Nephron progenitor cell (in vitro differentiated cells): ENCODE measurements around the gene HIBCH.

Experiments used
- DNase-seq: peaks from one replicate; pipeline ENCODE4 v3.0.0; 2021
- H3K27ac Mint-ChIP-seq: 2 replicates; pipeline ENCODE4 v1.8.0; 2021; ENCODE audit warnings: mild to moderate bottlenecking, moderate library complexity, mixed read lengths
- H3K27me3 Mint-ChIP-seq: 2 replicates; pipeline ENCODE4 v1.8.0; 2021; ENCODE audit warnings: mild to moderate bottlenecking, low read depth, mixed read lengths; ENCODE audit not compliant: poor library complexity
- H3K36me3 Mint-ChIP-seq: 2 replicates; pipeline ENCODE4 v1.8.0; 2021; ENCODE audit warnings: low read depth, mixed read lengths
- H3K4me1 Mint-ChIP-seq: 2 replicates; pipeline ENCODE4 v1.8.0; 2021; ENCODE audit warnings: mixed read lengths
- H3K4me3 Mint-ChIP-seq: 2 replicates; pipeline ENCODE4 v1.8.0; 2021; ENCODE audit warnings: mild to moderate bottlenecking, moderate library complexity, mixed read lengths
- H3K9me3 Mint-ChIP-seq: 2 replicates; pipeline ENCODE4 v1.8.0; 2021; ENCODE audit warnings: mild to moderate bottlenecking, moderate library complexity, mixed read lengths
- TF ChIP-seq, protein P1 (sequence below): fragments of 200-600 bp; sonication (generic); IDR thresholded peaks from 2 replicates; pipeline ENCODE4 v1.5.0; 2021; ENCODE audit warnings: antibody characterized with exemption

HIBCH gene

DNA sequence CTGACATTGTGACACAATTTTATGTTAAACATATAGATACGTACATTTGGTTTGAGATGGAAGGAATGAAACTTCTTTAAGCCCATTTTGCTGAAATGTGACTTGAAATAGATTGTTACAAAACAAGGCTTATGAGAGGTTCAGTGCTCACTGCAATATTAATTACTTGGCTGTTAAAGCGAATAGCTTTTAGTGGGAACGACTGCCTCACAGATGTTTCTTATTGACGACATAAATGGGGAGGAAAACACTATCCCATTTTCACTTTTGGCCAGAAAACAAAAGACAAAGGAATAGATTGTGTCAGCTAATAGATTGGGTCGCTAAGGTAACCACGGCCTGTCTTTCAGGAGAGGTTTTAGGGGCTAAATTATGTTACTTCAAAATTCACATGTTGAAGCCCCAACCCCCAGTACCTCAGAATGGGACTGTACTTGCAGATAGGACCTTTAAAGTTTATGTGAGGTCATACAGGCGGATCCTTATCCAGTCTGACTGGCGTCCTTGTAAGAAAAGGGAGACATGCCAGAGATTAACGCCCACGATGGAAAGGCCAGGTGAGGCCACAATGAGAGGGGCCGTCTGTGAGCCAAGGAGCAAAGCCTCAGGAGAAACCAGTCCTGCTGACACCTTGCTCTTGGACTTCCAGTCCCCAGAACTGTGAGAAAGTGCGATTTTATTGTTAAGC lies 34.5 kb upstream of the HIBCH start:
- TF ChIP-seq, protein P1, sequence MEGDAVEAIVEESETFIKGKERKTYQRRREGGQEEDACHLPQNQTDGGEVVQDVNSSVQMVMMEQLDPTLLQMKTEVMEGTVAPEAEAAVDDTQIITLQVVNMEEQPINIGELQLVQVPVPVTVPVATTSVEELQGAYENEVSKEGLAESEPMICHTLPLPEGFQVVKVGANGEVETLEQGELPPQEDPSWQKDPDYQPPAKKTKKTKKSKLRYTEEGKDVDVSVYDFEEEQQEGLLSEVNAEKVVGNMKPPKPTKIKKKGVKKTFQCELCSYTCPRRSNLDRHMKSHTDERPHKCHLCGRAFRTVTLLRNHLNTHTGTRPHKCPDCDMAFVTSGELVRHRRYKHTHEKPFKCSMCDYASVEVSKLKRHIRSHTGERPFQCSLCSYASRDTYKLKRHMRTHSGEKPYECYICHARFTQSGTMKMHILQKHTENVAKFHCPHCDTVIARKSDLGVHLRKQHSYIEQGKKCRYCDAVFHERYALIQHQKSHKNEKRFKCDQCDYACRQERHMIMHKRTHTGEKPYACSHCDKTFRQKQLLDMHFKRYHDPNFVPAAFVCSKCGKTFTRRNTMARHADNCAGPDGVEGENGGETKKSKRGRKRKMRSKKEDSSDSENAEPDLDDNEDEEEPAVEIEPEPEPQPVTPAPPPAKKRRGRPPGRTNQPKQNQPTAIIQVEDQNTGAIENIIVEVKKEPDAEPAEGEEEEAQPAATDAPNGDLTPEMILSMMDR, result no peak
- no peaks in the 10 kb centered on the region for H3K9me3 Mint-ChIP-seq
- H3K4me3 Mint-ChIP-seq, result no peak overlapping the region
- no peaks in the 10 kb centered on the region for H3K27me3 Mint-ChIP-seq
- no peak overlapping the region for H3K27ac Mint-ChIP-seq
- H3K36me3 Mint-ChIP-seq, result no peaks in the 10 kb centered on the region
- DNase-seq, result no peak
- H3K4me1 Mint-ChIP-seq, result peaks cover 13% of the 10 kb centered on the region

DNA sequence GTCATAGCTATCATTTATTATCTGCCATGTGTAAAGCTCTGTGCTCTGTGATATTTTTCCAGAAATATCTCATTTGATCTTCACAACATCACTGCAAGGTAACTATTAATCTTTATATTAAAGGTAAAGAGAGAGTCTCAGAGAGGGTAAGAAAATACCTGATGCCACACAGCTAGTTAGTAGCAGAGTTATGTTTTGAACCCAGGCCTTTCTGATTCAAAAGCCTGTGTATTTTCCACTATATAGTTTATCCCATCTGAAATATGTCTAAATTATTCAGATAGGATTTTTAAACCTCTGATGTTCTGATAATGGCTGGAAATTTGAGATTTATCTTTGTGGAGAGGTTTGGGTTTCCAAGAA lies 33.9 kb upstream of the HIBCH start:
- DNase-seq, result no peak
- H3K4me1 Mint-ChIP-seq, result peaks cover 13% of the 10 kb centered on the region
- H3K4me3 Mint-ChIP-seq, result no peak overlapping the region
- H3K27ac Mint-ChIP-seq, result no peak overlapping the region
- H3K9me3 Mint-ChIP-seq, result no peaks in the 10 kb centered on the region
- TF ChIP-seq, protein P1, result no peak
- no peaks in the 10 kb centered on the region for H3K27me3 Mint-ChIP-seq
- no peaks in the 10 kb centered on the region for H3K36me3 Mint-ChIP-seq

DNA sequence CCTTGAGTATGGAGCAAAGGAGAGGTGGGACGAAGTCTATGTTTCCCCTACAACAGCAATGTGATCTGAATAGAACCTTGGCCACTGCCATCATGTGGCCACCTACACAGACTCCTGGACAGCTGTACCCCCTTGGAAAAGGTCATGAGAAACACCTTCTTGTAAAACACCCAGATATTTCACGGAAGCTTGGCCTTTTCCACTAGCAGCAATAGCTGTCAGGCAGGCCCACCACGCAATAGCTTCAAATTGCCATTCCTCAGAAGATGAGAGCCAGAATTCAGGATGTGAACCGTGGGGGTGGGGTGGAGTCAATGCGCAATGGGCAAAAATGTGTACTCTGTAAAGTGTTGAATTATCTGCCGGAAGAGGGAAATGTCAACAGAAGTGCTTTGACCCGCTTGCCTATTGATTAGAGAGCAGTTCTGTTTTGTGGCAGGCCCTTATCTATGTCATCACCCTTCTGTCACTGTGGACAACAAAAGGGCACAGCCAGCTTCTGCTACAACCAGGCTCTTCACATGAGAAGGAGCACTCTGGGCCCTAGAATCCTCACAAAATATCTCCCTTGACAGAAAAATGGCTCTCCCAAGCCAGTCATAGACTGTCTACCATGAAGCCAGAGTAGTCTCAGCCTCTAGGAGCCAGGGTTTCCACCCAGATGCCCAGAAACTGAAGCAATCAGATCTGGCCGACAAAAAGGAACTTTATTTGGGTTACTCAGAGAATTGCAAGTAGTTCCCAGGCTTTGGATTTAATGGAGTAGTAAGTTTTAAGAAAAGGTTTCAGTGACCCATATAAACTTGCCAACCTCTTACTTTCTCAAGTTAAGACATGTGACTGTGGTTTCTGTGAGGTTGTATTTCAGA lies 33.3 kb upstream of the HIBCH start:
- Mint-ChIP-seq H3K4me1 (peaks cover 13% of the 10 kb centered on the region), H3K36me3 (no peaks in the 10 kb centered on the region), H3K27me3 (no peaks in the 10 kb centered on the region), H3K4me3 (no peak overlapping the region), H3K9me3 (no peaks in the 10 kb centered on the region), H3K27ac (peak overlapping the region; percentile 77)
- TF ChIP-seq, protein P1, result no peak
- no peak for DNase-seq

DNA sequence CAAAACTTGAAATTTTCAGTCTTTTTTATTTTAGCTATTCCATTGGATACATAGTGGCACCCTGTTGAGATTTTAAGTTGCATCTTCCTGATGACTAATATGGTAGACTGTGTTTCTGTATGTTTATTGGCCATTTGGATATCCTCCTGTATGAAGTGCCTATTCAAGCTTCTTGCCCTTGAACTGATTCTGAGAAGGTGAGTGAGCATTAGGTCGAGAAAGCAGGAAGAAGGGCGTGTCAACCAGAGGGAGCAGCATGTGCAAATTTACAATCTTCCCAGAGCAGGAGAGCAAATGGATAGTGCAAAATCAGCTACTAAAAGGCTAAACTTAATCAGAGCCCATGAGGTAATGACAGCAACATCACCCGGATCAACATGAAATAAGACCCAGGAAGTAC lies 32.3 kb upstream of the HIBCH start:
- Mint-ChIP-seq H3K4me1 (peaks cover 13% of the 10 kb centered on the region), H3K9me3 (no peaks in the 10 kb centered on the region), H3K27me3 (no peaks in the 10 kb centered on the region), H3K4me3 (no peak overlapping the region), H3K27ac (no peak overlapping the region), H3K36me3 (no peaks in the 10 kb centered on the region)
- TF ChIP-seq, protein P1, result no peak
- no peak for DNase-seq

DNA sequence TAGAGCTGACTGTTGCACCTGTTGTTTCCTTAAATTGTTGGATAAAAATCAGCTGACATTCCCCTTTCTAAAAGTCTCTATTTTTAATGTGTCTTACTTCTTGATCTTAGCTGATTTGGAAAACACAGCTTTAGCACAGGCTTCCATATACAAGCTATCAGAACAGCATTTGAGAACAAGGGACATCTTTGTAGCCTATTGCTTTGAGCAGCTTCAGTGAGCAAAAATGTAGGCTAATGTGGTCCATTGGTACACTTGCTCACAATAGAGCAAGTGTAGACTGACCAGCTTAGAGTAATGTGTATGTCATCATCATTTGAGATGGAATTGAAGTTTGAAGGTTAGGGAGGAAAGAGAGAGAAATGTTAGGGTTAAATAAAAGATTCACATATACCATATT lies 30.7 kb upstream of the HIBCH start:
- no peak overlapping the region for H3K4me3 Mint-ChIP-seq
- H3K27me3 Mint-ChIP-seq, result peaks cover 6% of the 10 kb centered on the region
- H3K4me1 Mint-ChIP-seq, result peaks cover 7% of the 10 kb centered on the region
- H3K36me3 Mint-ChIP-seq, result no peaks in the 10 kb centered on the region
- H3K9me3 Mint-ChIP-seq, result no peaks in the 10 kb centered on the region
- H3K27ac Mint-ChIP-seq, result no peak overlapping the region
- TF ChIP-seq, protein P1, result no peak
- DNase-seq, result no peak
